B cell (primary cell): ENCODE measurements around the gene AEBP1. TPM values are rescaled to one million over a fixed set of nuclear protein-coding genes. Genes with fewer than 3 reads are reported as not detected.

ENCODE experiments used
- ATAC-seq: fragments of 200-7000 bp; cut with Tn5 transposase; one replicate; pipeline ENCODE4 v1.10.0; 2021; ENCODE audit warnings: low read depth, mild to moderate bottlenecking, moderate number of reproducible peaks, moderate library complexity
- CTCF ChIA-PET: fragments of 350-600 bp; sonication (Branson Sonifier 250); formaldehyde crosslinking; loops from one replicate; lab custom pipeline; 2021; ENCODE audit warnings: antibody characterized with exemption, inconsistent platforms; lab: Charles Lee
- POLR2A ChIA-PET: fragments of 350-600 bp; sonication (Branson Sonifier 250); formaldehyde crosslinking; loops from one replicate; lab custom pipeline; 2021; ENCODE audit warnings: antibody characterized with exemption; lab: Charles Lee
- DNase-seq: peaks from one replicate; pipeline ENCODE4 v3.0.0; 2013
- H2AFZ ChIP-seq: 2 replicates; pipeline ENCODE4 v1.6.1; 2012; ENCODE audit warnings: mild to moderate bottlenecking, low read depth, low read length; ENCODE audit not compliant: insufficient read depth, poor library complexity, severe bottlenecking
- H3K27ac ChIP-seq, 2 donors: 1 replicate in 1 of 2; 2 replicates in 1 of 2; pipeline ENCODE4 v1.5.1; 2012 to 2013; ENCODE audit warnings: low read length in 2 of 2, mild to moderate bottlenecking in 2 of 2, moderate library complexity in 1 of 2
- H3K27me3 ChIP-seq, 4 experiments: fragments of 200-600 bp in 1 of 4; sonication (generic) in 1 of 4; replicated peaks in 1 of 4; 1 replicate in 2 of 4; 2 replicates in 2 of 4; pipeline versions ENCODE4 v1.6.1 to v1.7.0; 2013 to 2016; ENCODE audit warnings: low read length in 3 of 4, mild to moderate bottlenecking in 2 of 4, mixed read lengths in 1 of 4, moderate library complexity in 1 of 4; ENCODE audit not compliant: insufficient read depth in 4 of 4, control insufficient read depth in 3 of 4; ENCODE audit errors: control extremely low read depth in 1 of 4
- H3K36me3 ChIP-seq, 2 experiments: replicated peaks in 1 of 2; 1 replicate in 1 of 2; 2 replicates in 1 of 2; pipeline versions ENCODE4 v1.6.1 to v1.7.1; 2013; ENCODE audit warnings: low read length in 1 of 2; ENCODE audit not compliant: insufficient read depth in 2 of 2, control insufficient read depth in 1 of 2; ENCODE audit errors: control extremely low read depth in 1 of 2, extremely low read depth in 1 of 2
- H3K4me1 ChIP-seq, 2 donors: fragments of 200-600 bp in 1 of 2; sonication (generic) in 1 of 2; 1 replicate in 1 of 2; 2 replicates in 1 of 2; pipeline versions ENCODE4 v1.5.1 to v1.6.1; 2013 to 2017; ENCODE audit warnings: low read length in 2 of 2; ENCODE audit not compliant: control insufficient read depth in 2 of 2, insufficient read depth in 2 of 2
- H3K4me2 ChIP-seq: replicated peaks from 2 replicates; pipeline ENCODE3; 2012; ENCODE audit warnings: mild to moderate bottlenecking, low read depth, low read length; ENCODE audit not compliant: poor library complexity, severe bottlenecking
- H3K4me3 ChIP-seq, 5 experiments: fragments of 200-600 bp in 1 of 5; sonication (generic) in 1 of 5; 1 replicate in 3 of 5; 2 replicates in 2 of 5; pipeline versions ENCODE4 v1.5.1 to v1.7.0; 2011 to 2016; ENCODE audit warnings: low read length in 4 of 5, mild to moderate bottlenecking in 4 of 5, low read depth in 2 of 5, control low read depth in 1 of 5, moderate library complexity in 1 of 5; ENCODE audit not compliant: insufficient read depth in 1 of 5; ENCODE audit errors: control extremely low read depth in 1 of 5, extremely low read depth in 1 of 5
- H3K79me2 ChIP-seq: fragments of 200-600 bp; sonication (generic); one replicate; pipeline ENCODE4 v1.6.0; 2016; ENCODE audit warnings: low read length; ENCODE audit not compliant: control insufficient read depth, insufficient read depth
- H3K9ac ChIP-seq: fragments of 200-600 bp; sonication (generic); 2 replicates; pipeline ENCODE4 v1.6.1; 2017; ENCODE audit warnings: mild to moderate bottlenecking, low read length, moderate library complexity
- H3K9me3 ChIP-seq, 3 donors: one replicate each; pipeline versions ENCODE4 v1.6.1 to v1.7.1; 2013; ENCODE audit warnings: low read length in 2 of 3; ENCODE audit not compliant: control insufficient read depth in 2 of 3, insufficient read depth in 1 of 3; ENCODE audit errors: control extremely low read depth in 1 of 3
- H4K20me1 ChIP-seq: 2 replicates; pipeline ENCODE4 v1.6.0; 2012; ENCODE audit warnings: mild to moderate bottlenecking, low read length; ENCODE audit not compliant: insufficient read depth, control insufficient read depth, poor library complexity, severe bottlenecking
- H3K27ac Mint-ChIP-seq: one replicate; pipeline ENCODE4 v1.8.0; 2021; ENCODE audit warnings: mixed read lengths
- H3K27me3 Mint-ChIP-seq: one replicate; pipeline ENCODE4 v1.8.0; 2021; ENCODE audit warnings: mixed read lengths
- H3K4me1 Mint-ChIP-seq: one replicate; pipeline ENCODE4 v1.8.0; 2021; ENCODE audit warnings: mixed read lengths
- H3K4me3 Mint-ChIP-seq: one replicate; pipeline ENCODE4 v1.8.0; 2021; ENCODE audit warnings: mixed read lengths
- H3K9me3 Mint-ChIP-seq: one replicate; pipeline ENCODE4 v1.8.0; 2022; ENCODE audit warnings: mixed read lengths; ENCODE audit not compliant: insufficient read depth
- EZH2 ChIP-seq: IDR thresholded peaks from 2 replicates; pipeline ENCODE4 v1.6.1; 2012; ENCODE audit warnings: borderline replicate concordance, low read depth, mild to moderate bottlenecking, moderate library complexity, low read length; ENCODE audit not compliant: insufficient read depth, poor library complexity, severe bottlenecking
- WGBS: methylation state at CpG from one replicate; pipeline ENCODE4 v1.1.5; 2013; ENCODE audit warnings: missing lambda C conversion rate; ENCODE audit not compliant: insufficient coverage; 5-methylcytosine and 5-hydroxymethylcytosine counted together
- intact Hi-C: fragments of 100-400 bp; cut with micrococcal nuclease; formaldehyde crosslinking; loops from one replicate; pipeline ENCODE4 v1.10.0; 2022
- polyA plus RNA-seq: library from polyadenylated mRNA; depleted of rRNA; stranded (reverse); fragments of >200 nt; gene quantifications from 2 replicates; pipeline ENCODE4 v1.2.3, GENCODE V29; 2012
- total RNA-seq, 2 donors: library from RNA; stranded (reverse); fragments of 120-200 nt in 1 of 2; gene quantifications; 1 replicate in 1 of 2; 2 replicates in 1 of 2; pipeline versions ENCODE4 v1.2.3 to v1.2.4, GENCODE V29; 2013 to 2022
- TF ChIP-seq, protein P1 (sequence below): fragments of 200-600 bp; IDR thresholded peaks from one replicate; pipeline ENCODE4 v1.8.0; 2022; ENCODE audit warnings: antibody characterized with exemption, mild to moderate bottlenecking

The AEBP1 gene
- total and polyA plus RNA-seq, 2 donors (not counting 1 experiment from before 2014, with no cell fraction given) = 20.2 to 36.7 TPM

DNA sequence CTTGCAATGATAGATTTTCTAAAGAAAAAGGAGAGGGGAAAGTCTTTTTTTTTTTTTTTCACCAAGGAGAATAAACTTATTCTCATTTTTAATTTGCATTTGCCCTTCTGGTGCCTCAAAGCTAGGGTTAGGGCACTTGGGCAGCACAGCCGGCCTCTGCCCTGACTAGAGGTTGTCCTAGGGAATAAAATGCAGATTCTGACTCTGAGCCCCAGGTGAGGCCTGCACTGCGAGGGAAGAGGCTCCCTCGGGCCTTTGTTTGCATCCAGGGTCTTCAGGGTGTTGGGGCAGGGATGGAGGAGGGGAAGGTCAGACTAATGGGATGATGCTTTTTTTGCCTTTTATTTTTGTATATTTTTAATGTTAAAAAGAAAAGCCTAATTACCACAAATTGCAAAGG is 29.1 kb downstream of the AEBP1 start:
- Histone ChIP-seq H3K79me2 (no peaks in the 10 kb centered on the region), H3K4me1 (no peaks in the 10 kb centered on the region), H3K4me2 (no peak overlapping the region), H2AFZ (no peak overlapping the region), H3K27ac (no peak overlapping the region), H3K4me3 (no peak overlapping the region), H3K9me3 (peaks cover 0 to 2% (median 0%) of the 10 kb centered on the region in 3 donors), H3K36me3 (no peaks in the 10 kb centered on the region), H3K9ac (no peak overlapping the region), H4K20me1 (no peaks in the 10 kb centered on the region), H3K27me3 (peaks cover 0 to 3% (median 0%) of the 10 kb centered on the region in 4 experiments)
- ATAC-seq (no peak), DNase-seq (no peak)
- no peak overlapping the region for H3K27ac Mint-ChIP-seq
- TF ChIP-seq EZH2 = no peak
- TF ChIP-seq, protein P1, sequence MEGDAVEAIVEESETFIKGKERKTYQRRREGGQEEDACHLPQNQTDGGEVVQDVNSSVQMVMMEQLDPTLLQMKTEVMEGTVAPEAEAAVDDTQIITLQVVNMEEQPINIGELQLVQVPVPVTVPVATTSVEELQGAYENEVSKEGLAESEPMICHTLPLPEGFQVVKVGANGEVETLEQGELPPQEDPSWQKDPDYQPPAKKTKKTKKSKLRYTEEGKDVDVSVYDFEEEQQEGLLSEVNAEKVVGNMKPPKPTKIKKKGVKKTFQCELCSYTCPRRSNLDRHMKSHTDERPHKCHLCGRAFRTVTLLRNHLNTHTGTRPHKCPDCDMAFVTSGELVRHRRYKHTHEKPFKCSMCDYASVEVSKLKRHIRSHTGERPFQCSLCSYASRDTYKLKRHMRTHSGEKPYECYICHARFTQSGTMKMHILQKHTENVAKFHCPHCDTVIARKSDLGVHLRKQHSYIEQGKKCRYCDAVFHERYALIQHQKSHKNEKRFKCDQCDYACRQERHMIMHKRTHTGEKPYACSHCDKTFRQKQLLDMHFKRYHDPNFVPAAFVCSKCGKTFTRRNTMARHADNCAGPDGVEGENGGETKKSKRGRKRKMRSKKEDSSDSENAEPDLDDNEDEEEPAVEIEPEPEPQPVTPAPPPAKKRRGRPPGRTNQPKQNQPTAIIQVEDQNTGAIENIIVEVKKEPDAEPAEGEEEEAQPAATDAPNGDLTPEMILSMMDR = no peak
- ChIA-PET CTCF (no interaction called here), POLR2A (no interaction called here)
- WGBS = 83% methylated on average over 3 of the region's 3 CpGs
- no peaks in the 10 kb centered on the region for H3K9me3 Mint-ChIP-seq
- intact Hi-C loops = no loop called here
- no peaks in the 10 kb centered on the region for H3K27me3 Mint-ChIP-seq
- no peaks in the 10 kb centered on the region for H3K4me1 Mint-ChIP-seq
- H3K4me3 Mint-ChIP-seq = no peak overlapping the region

DNA sequence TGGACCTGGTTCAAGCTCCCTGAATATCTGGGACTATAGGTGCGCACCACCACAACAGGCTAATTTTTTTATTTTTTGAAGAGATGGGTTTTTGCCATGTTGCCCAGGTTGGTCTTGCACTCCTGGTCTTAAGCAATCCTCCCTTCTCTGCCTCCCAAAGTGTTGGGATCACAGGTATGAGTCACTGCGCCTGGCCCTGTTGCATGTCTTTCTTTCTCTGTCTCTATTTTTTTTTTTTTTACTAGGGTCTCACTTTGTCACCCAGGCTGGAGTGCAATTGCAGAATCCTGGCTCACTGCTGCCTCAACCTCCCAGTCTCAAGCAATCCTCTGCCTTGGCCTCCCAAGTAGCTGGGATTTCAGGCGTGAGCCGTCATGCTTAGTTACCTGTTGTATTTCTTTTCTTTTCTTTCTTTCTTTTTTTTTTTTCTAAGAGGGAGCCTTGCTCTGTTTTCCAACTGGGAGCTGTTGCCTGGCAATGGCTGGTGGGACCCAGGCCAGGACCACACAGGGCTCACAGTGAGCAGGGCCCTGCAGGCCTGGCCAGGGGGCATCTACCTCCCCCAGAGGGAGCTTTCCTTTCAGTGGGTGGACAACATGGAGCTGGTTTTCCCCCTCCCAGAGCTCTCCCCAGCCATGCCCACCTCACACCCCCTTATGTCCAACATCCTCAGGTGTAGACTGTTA is 30.9 kb downstream of the AEBP1 start:
- no peak overlapping the region for H3K27ac Mint-ChIP-seq
- WGBS = 100% methylated on average over 1 of the region's 4 CpGs
- H3K4me3 Mint-ChIP-seq = no peak overlapping the region
- no peak for ATAC-seq
- ChIA-PET POLR2A (interaction anchor here (0.5 kb wide), 1 partner anchor 45 kb away, joined by 3 read pairs; no protein-coding TSS in a partner anchor), CTCF (no interaction called here)
- intact Hi-C loops = no loop called here
- H3K36me3 ChIP-seq = no peaks in the 10 kb centered on the region
- no peak overlapping the region for H3K4me3 ChIP-seq
- H2AFZ ChIP-seq = no peak overlapping the region
- no peak overlapping the region for H3K4me2 ChIP-seq
- no peak overlapping the region for H3K27ac ChIP-seq
- no peak for TF ChIP-seq EZH2
- TF ChIP-seq, protein P1 = no peak
- no peaks in the 10 kb centered on the region for H3K4me1 ChIP-seq
- no peak for DNase-seq
- H3K9me3 ChIP-seq = no peaks in the 10 kb centered on the region
- no peaks in the 10 kb centered on the region for H3K79me2 ChIP-seq
- H4K20me1 ChIP-seq = no peaks in the 10 kb centered on the region
- no peaks in the 10 kb centered on the region for H3K9me3 Mint-ChIP-seq
- H3K27me3 ChIP-seq = no peaks in the 10 kb centered on the region
- no peaks in the 10 kb centered on the region for H3K27me3 Mint-ChIP-seq
- no peak overlapping the region for H3K9ac ChIP-seq
- H3K4me1 Mint-ChIP-seq = no peaks in the 10 kb centered on the region
